K562 (cell line): Measurements from ENCODE around the gene FARP2. TPM values are rescaled to one million over a fixed set of nuclear protein-coding genes. Genes with fewer than 3 reads are reported as not detected.

ENCODE experiments used
- ARID2 ChIP-seq: fragments of 450-650 bp; IDR thresholded peaks from 2 replicates; pipeline ENCODE4 v1.6.1; 2017; ENCODE audit warnings: antibody characterized with exemption, mild to moderate bottlenecking
- DIDO1 ChIP-seq: fragments of 450-650 bp; IDR thresholded peaks from 2 replicates; pipeline ENCODE4 v1.6.1; 2016; ENCODE audit warnings: low read depth, missing biosample characterization, missing genetic modification characterization
- EGR1 ChIP-seq: fragments of 450-650 bp; conservative IDR thresholded peaks from 2 replicates; pipeline ENCODE4 v1.6.1; 2017; ENCODE audit warnings: mild to moderate bottlenecking
- EZH2 ChIP-seq: IDR thresholded peaks from 2 replicates; pipeline ENCODE4 v1.6.1; 2012; ENCODE audit warnings: low read depth, mild to moderate bottlenecking, inconsistent platforms, low read length, borderline replicate concordance
- FOXJ3 ChIP-seq: sonication (generic); formaldehyde crosslinking; IDR thresholded peaks from 2 replicates; pipeline ENCODE4 v1.4.0; 2020; ENCODE audit warnings: mild to moderate bottlenecking, missing genetic modification reagents
- HSF4 ChIP-seq: fragments of 250-450 bp; sonication (Bioruptor Pico); IDR thresholded peaks from 2 replicates; pipeline ENCODE4 v2.1.2; 2022; ENCODE audit warnings: mild to moderate bottlenecking, moderate library complexity, borderline replicate concordance
- MEF2D ChIP-seq: conservative IDR thresholded peaks from 2 replicates; pipeline ENCODE4 v1.6.1; 2016; ENCODE audit warnings: low read depth, missing genetic modification characterization, missing compliant biosample characterization
- MLX ChIP-seq, 2 experiments: fragments of 450-650 bp in 1 of 2; sonication (generic) in 1 of 2; formaldehyde crosslinking; conservative IDR thresholded peaks; 2 replicates each; pipeline versions ENCODE4 v1.4.0 to v1.8.1; 2020 to 2022; ENCODE audit warnings: mild to moderate bottlenecking in 1 of 2, missing genetic modification reagents in 1 of 2
- NFE2 ChIP-seq: IDR thresholded peaks from 2 replicates; pipeline ENCODE4 v1.6.1; 2014; ENCODE audit warnings: antibody characterized with exemption, low read depth
- POLR2G ChIP-seq: fragments of 200-400 bp; formaldehyde crosslinking; IDR thresholded peaks from 2 replicates; pipeline ENCODE4 v1.6.1; 2017; ENCODE audit warnings: low read depth, mild to moderate bottlenecking, antibody characterized with exemption, low read length, moderate library complexity
- PTBP1 ChIP-seq: fragments of 200-400 bp; formaldehyde crosslinking; IDR thresholded peaks from 2 replicates; pipeline ENCODE4 v1.6.1; 2017; ENCODE audit warnings: low read depth, low read length
- RFX7 ChIP-seq: fragments of 250-450 bp; sonication (Bioruptor Pico); IDR thresholded peaks from 2 replicates; pipeline ENCODE4 v1.5.1; 2021; ENCODE audit warnings: mild to moderate bottlenecking
- XRCC3 ChIP-seq: fragments of 450-650 bp; IDR thresholded peaks from 2 replicates; pipeline ENCODE4 v1.6.1; 2017; ENCODE audit warnings: mild to moderate bottlenecking, moderate library complexity
- ZNF280B ChIP-seq: fragments of 250-450 bp; sonication (Bioruptor Pico); IDR thresholded peaks from 2 replicates; pipeline ENCODE4 v1.5.1; 2021; ENCODE audit warnings: mild to moderate bottlenecking
- ZNF408 ChIP-seq: fragments of 250-450 bp; sonication (Bioruptor Pico); IDR thresholded peaks from 2 replicates; pipeline ENCODE4 v1.4.0; 2020; ENCODE audit warnings: low read depth, mild to moderate bottlenecking, moderate library complexity
- ZNF511 ChIP-seq: sonication (generic); formaldehyde crosslinking; IDR thresholded peaks from 2 replicates; pipeline ENCODE4 v1.8.0; 2022; ENCODE audit warnings: mild to moderate bottlenecking, missing genetic modification reagents
- polyA plus RNA-seq, 8 experiments: library from polyadenylated mRNA; depleted of rRNA in 4 of 8; stranded (reverse) in 5 of 8; unstranded in 3 of 8; fragments of >200 nt; fragmentation: Nextera tagmentation in 2 of 8; fragmentation: Illumina TruSeq in 1 of 8; extraction: Ambion mirVana in 2 of 8; extraction: Trizol in 1 of 8; gene quantifications; 2 replicates each; pipeline versions ENCODE4 v1.2.1 to v1.2.3, GENCODE V29; 2011 to 2014; ENCODE audit warnings: inconsistent platforms in 1 of 8, missing spikeins in 1 of 8
- total RNA-seq, 7 experiments: library from RNA; depleted of rRNA in 6 of 7; stranded (reverse); fragments of >200 nt in 6 of 7; fragmentation: Illumina TruSeq in 2 of 7; extraction: Trizol in 2 of 7; gene quantifications; 2 replicates each; pipeline versions ENCODE4 v1.2.1 to v1.2.3, GENCODE V29; 2011 to 2021; ENCODE audit warnings: low replicate concordance in 1 of 7
- TF ChIP-seq, protein P1 (sequence below): fragments of 200-800 bp; sonication (Bioruptor generic); IDR thresholded peaks from 2 replicates; pipeline ENCODE4 v1.6.1; 2016; ENCODE audit warnings: missing genetic modification characterization, missing compliant biosample characterization
- TF ChIP-seq, protein P2 (sequence below): IDR thresholded peaks from 2 replicates; pipeline ENCODE4 v1.6.1; 2014; ENCODE audit warnings: antibody characterized with exemption
- TF ChIP-seq, protein P3 (sequence below): sonication (generic); IDR thresholded peaks from 2 replicates; pipeline ENCODE4 v1.6.1; 2016

Gene FARP2
- total and polyA plus RNA-seq, 9 of the 15 experiments (the other 6 are each of a cell fraction or from before 2014, with no cell fraction given): 4.1 to 38.1 (median 21.1) TPM

DNA sequence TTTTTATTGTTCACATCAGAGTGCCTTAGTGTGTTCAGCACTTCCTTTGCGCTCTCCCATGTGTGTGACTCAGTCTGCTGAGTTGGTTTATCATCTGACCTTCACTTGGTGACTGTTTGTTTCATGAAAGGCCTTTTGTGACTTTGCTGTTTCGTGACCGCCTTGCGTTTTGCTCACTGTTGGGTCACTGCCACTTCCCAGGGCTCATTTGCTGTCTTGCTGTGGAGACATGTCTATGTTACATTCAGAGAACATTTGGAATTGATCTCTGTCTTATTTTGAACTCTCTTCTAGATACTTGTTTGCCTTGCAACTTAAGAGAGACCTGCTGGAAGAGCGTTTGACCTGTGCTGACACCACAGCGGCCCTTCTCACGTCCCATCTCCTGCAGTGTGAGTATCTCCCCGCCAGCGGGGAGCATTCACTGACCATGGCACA is 54.7 kb downstream of the FARP2 start (continued):
- TF ChIP-seq, protein P1, sequence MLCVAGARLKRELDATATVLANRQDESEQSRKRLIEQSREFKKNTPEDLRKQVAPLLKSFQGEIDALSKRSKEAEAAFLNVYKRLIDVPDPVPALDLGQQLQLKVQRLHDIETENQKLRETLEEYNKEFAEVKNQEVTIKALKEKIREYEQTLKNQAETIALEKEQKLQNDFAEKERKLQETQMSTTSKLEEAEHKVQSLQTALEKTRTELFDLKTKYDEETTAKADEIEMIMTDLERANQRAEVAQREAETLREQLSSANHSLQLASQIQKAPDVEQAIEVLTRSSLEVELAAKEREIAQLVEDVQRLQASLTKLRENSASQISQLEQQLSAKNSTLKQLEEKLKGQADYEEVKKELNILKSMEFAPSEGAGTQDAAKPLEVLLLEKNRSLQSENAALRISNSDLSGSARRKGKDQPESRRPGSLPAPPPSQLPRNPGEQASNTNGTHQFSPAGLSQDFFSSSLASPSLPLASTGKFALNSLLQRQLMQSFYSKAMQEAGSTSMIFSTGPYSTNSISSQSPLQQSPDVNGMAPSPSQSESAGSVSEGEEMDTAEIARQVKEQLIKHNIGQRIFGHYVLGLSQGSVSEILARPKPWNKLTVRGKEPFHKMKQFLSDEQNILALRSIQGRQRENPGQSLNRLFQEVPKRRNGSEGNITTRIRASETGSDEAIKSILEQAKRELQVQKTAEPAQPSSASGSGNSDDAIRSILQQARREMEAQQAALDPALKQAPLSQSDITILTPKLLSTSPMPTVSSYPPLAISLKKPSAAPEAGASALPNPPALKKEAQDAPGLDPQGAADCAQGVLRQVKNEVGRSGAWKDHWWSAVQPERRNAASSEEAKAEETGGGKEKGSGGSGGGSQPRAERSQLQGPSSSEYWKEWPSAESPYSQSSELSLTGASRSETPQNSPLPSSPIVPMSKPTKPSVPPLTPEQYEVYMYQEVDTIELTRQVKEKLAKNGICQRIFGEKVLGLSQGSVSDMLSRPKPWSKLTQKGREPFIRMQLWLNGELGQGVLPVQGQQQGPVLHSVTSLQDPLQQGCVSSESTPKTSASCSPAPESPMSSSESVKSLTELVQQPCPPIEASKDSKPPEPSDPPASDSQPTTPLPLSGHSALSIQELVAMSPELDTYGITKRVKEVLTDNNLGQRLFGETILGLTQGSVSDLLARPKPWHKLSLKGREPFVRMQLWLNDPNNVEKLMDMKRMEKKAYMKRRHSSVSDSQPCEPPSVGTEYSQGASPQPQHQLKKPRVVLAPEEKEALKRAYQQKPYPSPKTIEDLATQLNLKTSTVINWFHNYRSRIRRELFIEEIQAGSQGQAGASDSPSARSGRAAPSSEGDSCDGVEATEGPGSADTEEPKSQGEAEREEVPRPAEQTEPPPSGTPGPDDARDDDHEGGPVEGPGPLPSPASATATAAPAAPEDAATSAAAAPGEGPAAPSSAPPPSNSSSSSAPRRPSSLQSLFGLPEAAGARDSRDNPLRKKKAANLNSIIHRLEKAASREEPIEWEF (CRISPR knock-in tag): no peak
- TF ChIP-seq, protein P2, sequence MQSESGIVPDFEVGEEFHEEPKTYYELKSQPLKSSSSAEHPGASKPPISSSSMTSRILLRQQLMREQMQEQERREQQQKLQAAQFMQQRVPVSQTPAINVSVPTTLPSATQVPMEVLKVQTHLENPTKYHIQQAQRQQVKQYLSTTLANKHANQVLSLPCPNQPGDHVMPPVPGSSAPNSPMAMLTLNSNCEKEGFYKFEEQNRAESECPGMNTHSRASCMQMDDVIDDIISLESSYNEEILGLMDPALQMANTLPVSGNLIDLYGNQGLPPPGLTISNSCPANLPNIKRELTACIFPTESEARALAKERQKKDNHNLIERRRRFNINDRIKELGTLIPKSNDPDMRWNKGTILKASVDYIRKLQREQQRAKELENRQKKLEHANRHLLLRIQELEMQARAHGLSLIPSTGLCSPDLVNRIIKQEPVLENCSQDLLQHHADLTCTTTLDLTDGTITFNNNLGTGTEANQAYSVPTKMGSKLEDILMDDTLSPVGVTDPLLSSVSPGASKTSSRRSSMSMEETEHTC: no peak
- TF ChIP-seq EZH2 (no peak), ARID2 (no peak), POLR2G (no peak), DIDO1 (tag) (no peak), PTBP1 (no peak), ZNF280B (CRISPR knock-in tag) (no peak), ZNF408 (CRISPR knock-in tag) (no peak), FOXJ3 (no peak), RFX7 (CRISPR knock-in tag) (no peak), ZNF511 (no peak), MEF2D (tag) (no peak), HSF4 (CRISPR knock-in tag) (no peak), MLX (CRISPR knock-in tag; conservative IDR thresholded peaks at IDR 0.05) (no peak), NFE2 (peak; percentile 56; the same call in 1 of the 2 replicates), XRCC3 (no peak), EGR1 (no peak)
- TF ChIP-seq, protein P3, sequence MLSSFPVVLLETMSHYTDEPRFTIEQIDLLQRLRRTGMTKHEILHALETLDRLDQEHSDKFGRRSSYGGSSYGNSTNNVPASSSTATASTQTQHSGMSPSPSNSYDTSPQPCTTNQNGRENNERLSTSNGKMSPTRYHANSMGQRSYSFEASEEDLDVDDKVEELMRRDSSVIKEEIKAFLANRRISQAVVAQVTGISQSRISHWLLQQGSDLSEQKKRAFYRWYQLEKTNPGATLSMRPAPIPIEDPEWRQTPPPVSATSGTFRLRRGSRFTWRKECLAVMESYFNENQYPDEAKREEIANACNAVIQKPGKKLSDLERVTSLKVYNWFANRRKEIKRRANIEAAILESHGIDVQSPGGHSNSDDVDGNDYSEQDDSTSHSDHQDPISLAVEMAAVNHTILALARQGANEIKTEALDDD: peak; percentile 24; the same call in 1 of the 2 replicates
